ENCODE results near the gene DNAJB11.

The DNAJB11 gene

GRCh38 chr3:186598108-186598784, 27.7 kb downstream of the DNAJB11 start:
- no peak for DNase-seq

GRCh38 chr3:186598794-186599141, 28.2 kb downstream of the DNAJB11 start:
- no peak for DNase-seq

GRCh38 chr3:186599142-186599784, 28.7 kb downstream of the DNAJB11 start:
- no peak for DNase-seq

- DNase-seq = no peak
These were observed 29.3 kb downstream of the DNAJB11 start for GRCh38 chr3:186599785-186600166.

GRCh38 chr3:186600896-186601295, 30.4 kb downstream of the DNAJB11 start:
- DNase-seq = no peak

GRCh38 chr3:186603159-186603558, 32.6 kb downstream of the DNAJB11 start:
- DNase-seq = no peak

- no peak for DNase-seq
These were observed 34.6 kb downstream of the DNAJB11 start for GRCh38 chr3:186605078-186605477.

GRCh38 chr3:186605561-186606545, 35.3 kb downstream of the DNAJB11 start:
- DNase-seq = no peak

GRCh38 chr3:186608624-186609215, 38.2 kb downstream of the DNAJB11 start:
- DNase-seq = no peak

GRCh38 chr3:186609247-186609868, 38.8 kb downstream of the DNAJB11 start:
- no peak for DNase-seq

GRCh38 chr3:186612065-186612464, 41.5 kb downstream of the DNAJB11 start:
- no peak for DNase-seq

GRCh38 chr3:186612721-186613636, 42.5 kb downstream of the DNAJB11 start, which contains the start of gene AHSG:
Gene AHSG, plus strand, starts transcription at chr3:186613060. Its CDS starts 82 bp downstream, at chr3:186613142.
- DNase-seq = no peak

- DNase-seq = no peak
These were observed 43.2 kb downstream of the DNAJB11 start for GRCh38 chr3:186613637-186614265.

GRCh38 chr3:186614266-186614596, 43.7 kb downstream of the DNAJB11 start:
- no peak for DNase-seq

- DNase-seq = peak; percentile 66
These were observed 44.3 kb downstream of the DNAJB11 start for GRCh38 chr3:186614597-186615483.

GRCh38 chr3:186616299-186616617, 45.7 kb downstream of the DNAJB11 start:
- DNase-seq = no peak

GRCh38 chr3:186617036-186617946, 46.8 kb downstream of the DNAJB11 start:
- DNase-seq = peak; percentile 59

GRCh38 chr3:186618318-186618938, 47.9 kb downstream of the DNAJB11 start:
- DNase-seq = no peak

- no peak for DNase-seq
These were observed 49.3 kb downstream of the DNAJB11 start for GRCh38 chr3:186619787-186620212.
